GM12878 (cell line): ENCODE results near the gene ANKRD30A. TPM values are rescaled to one million over a fixed set of nuclear protein-coding genes. Genes with fewer than 3 reads are reported as not detected.

Experiments used
- ATAC-seq: fragments of 200-7000 bp; cut with Tn5 transposase; 3 replicates; pipeline ENCODE4 v1.9.1; 2020; ENCODE audit warnings: mild to moderate bottlenecking, moderate library complexity
- BruUV-seq: library from RNA; stranded (reverse); fragments of 400-500 nt; replicated peaks from 2 replicates; lab custom pipeline; 2021; lab: Mats Ljungman, UMichigan
- CTCF ChIA-PET: fragments of 300-600 bp; sonication (Branson Sonifier 250); formaldehyde crosslinking; extraction: SDS; loops from one replicate; lab custom pipeline; 2021; ENCODE audit warnings: inconsistent platforms; lab: Yijun Ruan, JAX
- POLR2A ChIA-PET: fragments of 350-600 bp; formaldehyde crosslinking; extraction: SDS; loops from one replicate; lab custom pipeline; 2021; ENCODE audit warnings: inconsistent platforms; lab: Charles Lee
- RAD21 ChIA-PET: fragments of 300-600 bp; sonication (Branson Sonifier 250); formaldehyde crosslinking; loops from one replicate; lab custom pipeline; 2023; ENCODE audit warnings: antibody characterized with exemption; ENCODE audit not compliant: unreplicated experiment; lab: Charles Lee
- SMC1A ChIA-PET: fragments of 300-600 bp; sonication (Branson Sonifier 250); formaldehyde crosslinking; loops from one replicate; lab custom pipeline; 2023; ENCODE audit not compliant: unreplicated experiment, uncharacterized antibody; lab: Charles Lee
- DNase-seq: peaks from one replicate; pipeline ENCODE4 v3.0.0-alpha.2; 2011; ENCODE audit warnings: low read depth, low spot score
- FAIRE-seq: peaks from 3 replicates; lab custom pipeline; 2011; peaks lifted over from hg19 to GRCh38; lab: Jason Lieb, UNC
- H2AFZ ChIP-seq: 2 replicates; pipeline ENCODE4 v1.6.0; 2011; ENCODE audit warnings: low read depth, low read length, control low read depth; ENCODE audit not compliant: control insufficient read depth
- H3K27ac ChIP-seq: 2 replicates; pipeline ENCODE4 v1.5.1; 2011; ENCODE audit warnings: control low read depth; ENCODE audit not compliant: control insufficient read depth, insufficient read depth
- H3K27me3 ChIP-seq, 2 experiments: replicated peaks in 1 of 2; 2 replicates each; pipeline versions ENCODE4 v1.6.0 to v1.6.1; 2011; ENCODE audit warnings: low read length in 1 of 2; ENCODE audit not compliant: control insufficient read depth in 2 of 2, insufficient read depth in 2 of 2
- H3K36me3 ChIP-seq, 2 experiments: 2 replicates each; pipeline ENCODE4 v1.5.1; 2011; ENCODE audit warnings: low read length in 1 of 2; ENCODE audit not compliant: control insufficient read depth in 2 of 2, insufficient read depth in 2 of 2
- H3K4me1 ChIP-seq: 2 replicates; pipeline ENCODE4 v1.6.1; 2011; ENCODE audit warnings: mild to moderate bottlenecking, low read length, moderate library complexity, mixed read lengths; ENCODE audit not compliant: control insufficient read depth, insufficient read depth
- H3K4me2 ChIP-seq: 2 replicates; pipeline ENCODE4 v1.6.0; 2011; ENCODE audit warnings: control low read depth; ENCODE audit not compliant: control insufficient read depth, insufficient read depth
- H3K4me3 ChIP-seq: fragments of 200-600 bp; sonication (generic); 2 replicates; pipeline ENCODE4 v1.5.1; 2016
- H3K79me2 ChIP-seq: 2 replicates; pipeline ENCODE4 v1.6.0; 2011; ENCODE audit warnings: low read length; ENCODE audit not compliant: control insufficient read depth, insufficient read depth
- H3K9ac ChIP-seq: 2 replicates; pipeline ENCODE4 v1.8.0; 2011; ENCODE audit warnings: low read length, control low read depth, mixed read lengths; ENCODE audit not compliant: control insufficient read depth, insufficient read depth
- H3K9me3 ChIP-seq: replicated peaks from 3 replicates; pipeline ENCODE4 v1.5.1; 2011; ENCODE audit warnings: mild to moderate bottlenecking, low read length; ENCODE audit not compliant: control insufficient read depth, insufficient read depth
- H4K20me1 ChIP-seq: 2 replicates; pipeline ENCODE4 v1.6.0; 2011; ENCODE audit not compliant: control insufficient read depth, insufficient read depth
- CBFB ChIP-seq: IDR thresholded peaks from 2 replicates; pipeline ENCODE4 v1.6.1; 2016; ENCODE audit warnings: antibody characterized with exemption, low read depth
- E2F8 ChIP-seq: fragments of 450-650 bp; IDR thresholded peaks from 2 replicates; pipeline ENCODE4 v1.6.1; 2018; ENCODE audit warnings: mild to moderate bottlenecking, low read depth, moderate library complexity; ENCODE audit not compliant: partially characterized antibody
- IRF4 ChIP-seq: IDR thresholded peaks from 2 replicates; pipeline ENCODE4 v1.6.1; 2011; ENCODE audit warnings: low read depth, low read length
- MYB ChIP-seq: fragments of 150-350 bp; IDR thresholded peaks from 2 replicates; pipeline ENCODE4 v1.6.1; 2014; ENCODE audit warnings: mild to moderate bottlenecking, low read depth, low read length, borderline replicate concordance
- PAX8 ChIP-seq: fragments of 450-650 bp; IDR thresholded peaks from 2 replicates; pipeline ENCODE4 v1.6.1; 2017; ENCODE audit warnings: mild to moderate bottlenecking, moderate library complexity
- RCOR1 ChIP-seq: conservative IDR thresholded peaks from 2 replicates; pipeline ENCODE4 v1.6.1; 2012; ENCODE audit warnings: low read depth, low read length, improper control_type of control experiment
- SIN3A ChIP-seq: IDR thresholded peaks from 2 replicates; pipeline ENCODE4 v1.6.1; 2012; ENCODE audit warnings: low read depth, low read length, improper control_type of control experiment
- TAF1 ChIP-seq: IDR thresholded peaks from 2 replicates; pipeline ENCODE4 v1.6.1; 2011; ENCODE audit warnings: mild to moderate bottlenecking, low read depth, low read length, borderline replicate concordance
- TARDBP ChIP-seq: IDR thresholded peaks from 2 replicates; pipeline ENCODE4 v1.6.1; 2016; ENCODE audit warnings: borderline replicate concordance
- TCF3 ChIP-seq: IDR thresholded peaks from 2 replicates; pipeline ENCODE4 v1.6.1; 2012; ENCODE audit warnings: low read depth, mild to moderate bottlenecking, low read length, borderline replicate concordance; ENCODE audit not compliant: insufficient read depth
- WRNIP1 ChIP-seq: IDR thresholded peaks from 2 replicates; pipeline ENCODE4 v1.6.1; 2011; ENCODE audit warnings: low read depth, low read length, improper control_type of control experiment, borderline replicate concordance
- ZBED1 ChIP-seq: IDR thresholded peaks from 2 replicates; pipeline ENCODE4 v1.6.1; 2016; ENCODE audit warnings: borderline replicate concordance
- ZBTB4 ChIP-seq: fragments of 450-650 bp; formaldehyde crosslinking; IDR thresholded peaks from 2 replicates; pipeline ENCODE4 v1.4.0; 2022; ENCODE audit warnings: mild to moderate bottlenecking, moderate library complexity
- ZNF24 ChIP-seq: fragments of 450-650 bp; IDR thresholded peaks from 2 replicates; pipeline ENCODE4 v1.6.1; 2017; ENCODE audit warnings: antibody characterized with exemption, mild to moderate bottlenecking
- ZNF384 ChIP-seq: IDR thresholded peaks from 2 replicates; pipeline ENCODE4 v1.6.1; 2012; ENCODE audit warnings: low read depth, mild to moderate bottlenecking, low read length, improper control_type of control experiment, borderline replicate concordance
- WGBS: methylation state at CpG from one replicate; pipeline ENCODE4 v1.1.6; 2016; ENCODE audit warnings: low lambda C conversion rate; ENCODE audit not compliant: insufficient replicate concordance, insufficient coverage; ENCODE audit errors: missing lambda C conversion rate; 5-methylcytosine and 5-hydroxymethylcytosine counted together
- in situ Hi-C: fragments of 300-500 bp; cut with MboI; formaldehyde crosslinking; loops from 9 replicates; pipeline ENCODE4 v1.14.3; 2018; ENCODE audit warnings: mixed read lengths
- intact Hi-C: fragments of 100-400 bp; cut with micrococcal nuclease; formaldehyde crosslinking; loops from one replicate; pipeline ENCODE4 v1.14.2; 2022; ENCODE audit not compliant: unreplicated experiment
- polyA plus RNA-seq, 11 experiments: library from polyadenylated mRNA; depleted of rRNA in 4 of 11; unstranded in 6 of 11; stranded (reverse) in 5 of 11; fragments of >200 nt; fragmentation: Nextera tagmentation in 4 of 11; fragmentation: Illumina TruSeq in 1 of 11; extraction: Ambion mirVana in 4 of 11; extraction: Trizol in 1 of 11; gene quantifications; 1 replicate in 1 of 11; 2 replicates in 10 of 11; pipeline versions ENCODE4 v1.2.1 to v1.2.3, GENCODE V29; 2011 to 2016; ENCODE audit warnings: inconsistent platforms in 2 of 11, missing spikeins in 2 of 11, low read depth in 1 of 11
- total RNA-seq, 4 experiments: library from RNA; depleted of rRNA in 3 of 4; stranded (reverse); fragments of >200 nt in 3 of 4; fragmentation: Illumina TruSeq in 1 of 4; extraction: Trizol in 1 of 4; gene quantifications; 2 replicates each; pipeline versions ENCODE4 v1.2.1 to v1.2.3, GENCODE V29; 2013 to 2021

ANKRD30A gene
- total and polyA plus RNA-seq, 10 of the 15 experiments (the other 5 are each of a cell fraction or from before 2014, with no cell fraction given) = 0.22 to 3.4 (median 0.74) TPM

- ATAC-seq (no peak), FAIRE-seq (no peak), DNase-seq (no peak)
- no CpG with 5 or more reads among the region's 1 CpG for WGBS
- no peak overlapping the region for H3K27ac ChIP-seq
- no peak overlapping the region for H3K9ac ChIP-seq
- ChIA-PET POLR2A (interaction anchor here (1.4 kb wide), 1 partner anchor 17 kb away, joined by 3 read pairs; no protein-coding TSS in a partner anchor), CTCF (no interaction called here), SMC1A (interaction anchor here (0.8 to 1.8 kb wide), 2 partner anchors 16 to 19 kb away, joined by 3 read pairs; no protein-coding TSS in a partner anchor), RAD21 (interaction anchor here (0.7 kb wide), 1 partner anchor 124 kb away, joined by 3 read pairs; no protein-coding TSS in a partner anchor)
- in situ Hi-C loops (no loop called here), intact Hi-C loops (no loop called here)
- H3K27me3 ChIP-seq = no peaks in the 10 kb centered on the region
- BruUV-seq = no TSS peak
- no peaks in the 10 kb centered on the region for H4K20me1 ChIP-seq
- no peaks in the 10 kb centered on the region for H3K9me3 ChIP-seq
- H3K4me3 ChIP-seq = no peak overlapping the region
- no peak for TF ChIP-seq TARDBP
- no peak for TF ChIP-seq TAF1
- TF ChIP-seq CBFB = no peak
- no peak for TF ChIP-seq ZNF384
- TF ChIP-seq TCF3 = no peak
- no peak for TF ChIP-seq ZBTB4
- no peak for TF ChIP-seq PAX8
- TF ChIP-seq ZNF24 = no peak
- TF ChIP-seq E2F8 = no peak
- TF ChIP-seq IRF4 = no peak
- no peak for TF ChIP-seq RCOR1
- TF ChIP-seq SIN3A = no peak
- TF ChIP-seq WRNIP1 = no peak
- TF ChIP-seq ZBED1 = no peak
- no peak for TF ChIP-seq MYB
- H2AFZ ChIP-seq = no peak overlapping the region
- no peaks in the 10 kb centered on the region for H3K36me3 ChIP-seq
- no peak overlapping the region for H3K4me2 ChIP-seq
- H3K79me2 ChIP-seq = no peaks in the 10 kb centered on the region
- no peaks in the 10 kb centered on the region for H3K4me1 ChIP-seq
Observed at GRCh38 chr10:37220866-37221265, 95.5 kb downstream of the ANKRD30A start.
